Peyer's patch (tissue), 4 donors: ENCODE data around the gene FOXK1.

Experiments used
- CTCF ChIP-seq, 6 experiments: fragments of 450-650 bp in 4 of 6; fragments of 200-600 bp in 2 of 6; sonication (generic) in 1 of 6; IDR thresholded peaks; one replicate each; pipeline ENCODE4 v1.5.1; 2017 to 2019; ENCODE audit warnings: antibody characterized with exemption in 6 of 6, mild to moderate bottlenecking in 3 of 6, moderate library complexity in 1 of 6
- POLR2A ChIP-seq, 2 donors: fragments of 450-650 bp; IDR thresholded peaks; one replicate each; pipeline ENCODE4 v1.5.1; 2017; ENCODE audit warnings: antibody characterized with exemption in 2 of 2, mild to moderate bottlenecking in 2 of 2, moderate library complexity in 2 of 2

- TF ChIP-seq POLR2A (IDR thresholded peaks at IDR 0.05) (no peak), CTCF (IDR thresholded peaks at IDR 0.05) (no peak)
Observed at GRCh38 chr7:4738711-4739527, 56.8 kb downstream of the FOXK1 start.
